ENCODE results near the gene CCDC78. TPM values are rescaled to one million over a fixed set of nuclear protein-coding genes. Genes with fewer than 3 reads are reported as not detected.

CCDC78 gene
- total and polyA plus RNA-seq, 2 of the 13 experiments (the other 11 are each of a cell fraction or from before 2014, with no cell fraction given) = 0.53 to 1.5 TPM

DNA sequence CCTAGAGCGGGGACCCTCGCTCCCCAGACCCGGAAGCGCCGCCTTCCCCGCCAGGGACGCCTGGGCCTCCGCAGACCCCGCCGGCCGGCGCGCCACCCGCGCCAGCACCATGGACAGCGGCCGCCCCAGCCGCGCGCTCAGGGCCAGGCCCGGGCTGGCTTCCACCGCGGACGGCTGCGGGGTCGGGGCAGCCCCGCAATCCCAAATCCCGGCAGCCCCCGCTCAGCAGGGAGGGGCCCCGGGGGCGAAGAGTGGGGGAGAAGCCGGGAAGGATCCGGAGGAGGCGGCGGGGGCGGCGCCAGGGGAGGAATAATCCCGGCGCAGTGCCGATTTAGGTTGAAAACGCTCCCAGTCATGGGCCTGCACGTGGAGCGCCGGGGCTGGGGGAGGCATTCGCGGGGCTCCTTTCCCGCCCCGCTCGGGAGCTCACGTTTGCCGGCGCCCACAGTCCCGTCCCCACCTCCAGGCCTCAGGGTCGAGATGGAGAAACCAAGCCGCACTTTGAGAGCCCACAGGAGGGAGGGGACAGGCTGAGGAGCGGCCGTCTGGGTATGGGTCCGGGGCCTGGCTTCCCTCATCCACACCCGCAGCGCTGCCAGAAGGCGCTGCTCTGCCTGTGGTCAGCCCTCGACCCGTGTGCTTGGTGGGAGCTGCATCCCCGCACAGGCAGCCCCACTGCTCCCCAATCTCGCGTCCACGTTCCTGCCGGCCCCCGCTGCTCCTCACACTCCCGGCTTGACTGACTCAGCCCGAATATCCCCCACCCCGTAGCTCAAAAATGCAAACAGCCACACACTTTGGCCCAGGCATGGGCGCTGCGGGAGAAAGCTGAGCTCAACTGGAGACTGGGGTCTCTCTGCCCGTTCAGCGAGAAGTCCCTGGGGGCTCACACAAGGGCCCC is 25.3 kb downstream of the CCDC78 start (continued):
- TF ChIP-seq YEATS4 (CRISPR knock-in tag; IDR thresholded peaks at IDR 0.05; ENCODE audit: borderline replicate concordance) (peak; percentile 33; the same call in 1 of the 2 replicates), HNRNPH1 (optimal IDR thresholded peaks at IDR 0.05; ENCODE audit: low read depth, low read length) (no peak), ZNF619 (CRISPR knock-in tag; IDR thresholded peaks at IDR 0.05) (no peak), TCF7 (IDR thresholded peaks at IDR 0.05; ENCODE audit: low read depth) (no peak), ZNF407 (CRISPR knock-in tag; IDR thresholded peaks at IDR 0.05; ENCODE audit: not compliant biosample characterization) (no peak), ZUFSP (CRISPR knock-in tag; IDR thresholded peaks at IDR 0.05; ENCODE audit: borderline replicate concordance) (no peak), ZSCAN12 (CRISPR knock-in tag; IDR thresholded peaks at IDR 0.05) (peak; percentile 90), ZNF737 (CRISPR knock-in tag; IDR thresholded peaks at IDR 0.05; ENCODE audit: borderline replicate concordance) (no peak)
- TF ChIP-seq, protein P1, sequence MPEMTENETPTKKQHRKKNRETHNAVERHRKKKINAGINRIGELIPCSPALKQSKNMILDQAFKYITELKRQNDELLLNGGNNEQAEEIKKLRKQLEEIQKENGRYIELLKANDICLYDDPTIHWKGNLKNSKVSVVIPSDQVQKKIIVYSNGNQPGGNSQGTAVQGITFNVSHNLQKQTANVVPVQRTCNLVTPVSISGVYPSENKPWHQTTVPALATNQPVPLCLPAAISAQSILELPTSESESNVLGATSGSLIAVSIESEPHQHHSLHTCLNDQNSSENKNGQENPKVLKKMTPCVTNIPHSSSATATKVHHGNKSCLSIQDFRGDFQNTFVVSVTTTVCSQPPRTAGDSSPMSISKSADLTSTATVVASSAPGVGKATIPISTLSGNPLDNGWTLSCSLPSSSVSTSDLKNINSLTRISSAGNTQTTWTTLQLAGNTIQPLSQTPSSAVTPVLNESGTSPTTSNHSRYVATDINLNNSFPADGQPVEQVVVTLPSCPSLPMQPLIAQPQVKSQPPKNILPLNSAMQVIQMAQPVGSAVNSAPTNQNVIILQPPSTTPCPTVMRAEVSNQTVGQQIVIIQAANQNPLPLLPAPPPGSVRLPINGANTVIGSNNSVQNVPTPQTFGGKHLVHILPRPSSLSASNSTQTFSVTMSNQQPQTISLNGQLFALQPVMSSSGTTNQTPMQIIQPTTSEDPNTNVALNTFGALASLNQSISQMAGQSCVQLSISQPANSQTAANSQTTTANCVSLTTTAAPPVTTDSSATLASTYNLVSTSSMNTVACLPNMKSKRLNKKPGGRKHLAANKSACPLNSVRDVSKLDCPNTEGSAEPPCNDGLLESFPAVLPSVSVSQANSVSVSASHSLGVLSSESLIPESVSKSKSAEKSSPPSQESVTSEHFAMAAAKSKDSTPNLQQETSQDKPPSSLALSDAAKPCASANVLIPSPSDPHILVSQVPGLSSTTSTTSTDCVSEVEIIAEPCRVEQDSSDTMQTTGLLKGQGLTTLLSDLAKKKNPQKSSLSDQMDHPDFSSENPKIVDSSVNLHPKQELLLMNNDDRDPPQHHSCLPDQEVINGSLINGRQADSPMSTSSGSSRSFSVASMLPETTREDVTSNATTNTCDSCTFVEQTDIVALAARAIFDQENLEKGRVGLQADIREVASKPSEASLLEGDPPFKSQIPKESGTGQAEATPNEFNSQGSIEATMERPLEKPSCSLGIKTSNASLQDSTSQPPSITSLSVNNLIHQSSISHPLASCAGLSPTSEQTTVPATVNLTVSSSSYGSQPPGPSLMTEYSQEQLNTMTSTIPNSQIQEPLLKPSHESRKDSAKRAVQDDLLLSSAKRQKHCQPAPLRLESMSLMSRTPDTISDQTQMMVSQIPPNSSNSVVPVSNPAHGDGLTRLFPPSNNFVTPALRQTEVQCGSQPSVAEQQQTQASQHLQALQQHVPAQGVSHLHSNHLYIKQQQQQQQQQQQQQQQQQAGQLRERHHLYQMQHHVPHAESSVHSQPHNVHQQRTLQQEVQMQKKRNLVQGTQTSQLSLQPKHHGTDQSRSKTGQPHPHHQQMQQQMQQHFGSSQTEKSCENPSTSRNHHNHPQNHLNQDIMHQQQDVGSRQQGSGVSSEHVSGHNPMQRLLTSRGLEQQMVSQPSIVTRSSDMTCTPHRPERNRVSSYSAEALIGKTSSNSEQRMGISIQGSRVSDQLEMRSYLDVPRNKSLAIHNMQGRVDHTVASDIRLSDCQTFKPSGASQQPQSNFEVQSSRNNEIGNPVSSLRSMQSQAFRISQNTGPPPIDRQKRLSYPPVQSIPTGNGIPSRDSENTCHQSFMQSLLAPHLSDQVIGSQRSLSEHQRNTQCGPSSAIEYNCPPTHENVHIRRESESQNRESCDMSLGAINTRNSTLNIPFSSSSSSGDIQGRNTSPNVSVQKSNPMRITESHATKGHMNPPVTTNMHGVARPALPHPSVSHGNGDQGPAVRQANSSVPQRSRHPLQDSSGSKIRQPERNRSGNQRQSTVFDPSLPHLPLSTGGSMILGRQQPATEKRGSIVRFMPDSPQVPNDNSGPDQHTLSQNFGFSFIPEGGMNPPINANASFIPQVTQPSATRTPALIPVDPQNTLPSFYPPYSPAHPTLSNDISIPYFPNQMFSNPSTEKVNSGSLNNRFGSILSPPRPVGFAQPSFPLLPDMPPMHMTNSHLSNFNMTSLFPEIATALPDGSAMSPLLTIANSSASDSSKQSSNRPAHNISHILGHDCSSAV (CRISPR knock-in tag; IDR thresholded peaks at IDR 0.05; ENCODE audit: borderline replicate concordance) = no peak
